ENCODE results near the gene FAM53B. TPM values are rescaled to one million over a fixed set of nuclear protein-coding genes. Genes with fewer than 3 reads are reported as not detected.

Gene FAM53B
- total RNA-seq, 2 experiments from 2014 or later = 15.1 to 18.0 TPM

DNA sequence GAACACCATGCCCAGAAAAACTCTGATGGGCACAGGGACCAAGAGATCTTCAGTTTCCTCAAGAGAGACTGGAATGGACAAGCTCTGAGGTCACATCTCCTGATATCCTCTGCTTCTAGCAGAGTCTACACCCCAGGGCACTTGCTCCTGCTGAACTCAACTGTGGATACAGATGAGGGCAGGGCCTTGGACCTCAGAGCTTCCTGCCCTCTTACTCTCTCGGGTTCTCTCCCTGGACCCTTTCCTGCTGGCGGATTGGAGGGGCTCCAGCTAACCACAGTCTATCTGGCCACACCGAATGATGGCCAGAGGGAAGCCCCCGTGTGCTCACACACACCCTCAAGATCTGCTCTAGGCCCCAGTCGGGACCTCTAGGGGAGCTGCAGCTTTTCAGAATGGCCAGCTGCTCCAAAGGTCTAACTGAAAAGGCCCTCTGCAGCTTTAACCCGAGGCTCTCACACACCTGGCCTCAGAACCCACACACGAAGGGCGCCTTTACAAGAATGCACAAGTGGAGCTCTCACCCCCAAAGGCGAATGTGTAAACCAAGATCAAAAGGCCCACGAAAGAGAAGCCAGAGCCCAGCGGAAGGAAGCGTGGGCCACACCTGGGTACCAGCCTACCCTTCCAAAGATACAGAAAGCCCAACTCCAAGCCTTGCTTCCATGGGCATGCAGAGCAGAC lies 65.5 kb downstream of the FAM53B start:
- intact Hi-C loops (cut with micrococcal nuclease) = no loop called here
- H3K9me3 Mint-ChIP-seq = no peaks in the 10 kb centered on the region
- TF ChIP-seq, protein P1, sequence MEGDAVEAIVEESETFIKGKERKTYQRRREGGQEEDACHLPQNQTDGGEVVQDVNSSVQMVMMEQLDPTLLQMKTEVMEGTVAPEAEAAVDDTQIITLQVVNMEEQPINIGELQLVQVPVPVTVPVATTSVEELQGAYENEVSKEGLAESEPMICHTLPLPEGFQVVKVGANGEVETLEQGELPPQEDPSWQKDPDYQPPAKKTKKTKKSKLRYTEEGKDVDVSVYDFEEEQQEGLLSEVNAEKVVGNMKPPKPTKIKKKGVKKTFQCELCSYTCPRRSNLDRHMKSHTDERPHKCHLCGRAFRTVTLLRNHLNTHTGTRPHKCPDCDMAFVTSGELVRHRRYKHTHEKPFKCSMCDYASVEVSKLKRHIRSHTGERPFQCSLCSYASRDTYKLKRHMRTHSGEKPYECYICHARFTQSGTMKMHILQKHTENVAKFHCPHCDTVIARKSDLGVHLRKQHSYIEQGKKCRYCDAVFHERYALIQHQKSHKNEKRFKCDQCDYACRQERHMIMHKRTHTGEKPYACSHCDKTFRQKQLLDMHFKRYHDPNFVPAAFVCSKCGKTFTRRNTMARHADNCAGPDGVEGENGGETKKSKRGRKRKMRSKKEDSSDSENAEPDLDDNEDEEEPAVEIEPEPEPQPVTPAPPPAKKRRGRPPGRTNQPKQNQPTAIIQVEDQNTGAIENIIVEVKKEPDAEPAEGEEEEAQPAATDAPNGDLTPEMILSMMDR (IDR thresholded peaks at IDR 0.05) = no peak
- H3K27me3 Mint-ChIP-seq = no peaks in the 10 kb centered on the region
- H3K27ac Mint-ChIP-seq = peak overlapping the region; percentile 74
- H3K4me1 Mint-ChIP-seq (ENCODE audit: low read depth) = peaks cover 61% of the 10 kb centered on the region
- CTCF ChIA-PET = interaction anchor here (1.1 to 2.7 kb wide), 6 partner anchors 9 to 63 kb away, joined by 4 to 14 read pairs (median 6); no protein-coding TSS in a partner anchor
- H3K4me3 Mint-ChIP-seq = no peak overlapping the region
- peak; percentile 59 for DNase-seq
- POLR2A ChIA-PET = interaction anchor here (0.9 to 1.7 kb wide), 7 partner anchors 10 to 63 kb away, joined by 3 to 6 read pairs (median 3); no protein-coding TSS in a partner anchor
- peaks cover 40% of the 10 kb centered on the region for H3K36me3 Mint-ChIP-seq (ENCODE audit: low read depth)
- peak; percentile 59 for ATAC-seq

DNA sequence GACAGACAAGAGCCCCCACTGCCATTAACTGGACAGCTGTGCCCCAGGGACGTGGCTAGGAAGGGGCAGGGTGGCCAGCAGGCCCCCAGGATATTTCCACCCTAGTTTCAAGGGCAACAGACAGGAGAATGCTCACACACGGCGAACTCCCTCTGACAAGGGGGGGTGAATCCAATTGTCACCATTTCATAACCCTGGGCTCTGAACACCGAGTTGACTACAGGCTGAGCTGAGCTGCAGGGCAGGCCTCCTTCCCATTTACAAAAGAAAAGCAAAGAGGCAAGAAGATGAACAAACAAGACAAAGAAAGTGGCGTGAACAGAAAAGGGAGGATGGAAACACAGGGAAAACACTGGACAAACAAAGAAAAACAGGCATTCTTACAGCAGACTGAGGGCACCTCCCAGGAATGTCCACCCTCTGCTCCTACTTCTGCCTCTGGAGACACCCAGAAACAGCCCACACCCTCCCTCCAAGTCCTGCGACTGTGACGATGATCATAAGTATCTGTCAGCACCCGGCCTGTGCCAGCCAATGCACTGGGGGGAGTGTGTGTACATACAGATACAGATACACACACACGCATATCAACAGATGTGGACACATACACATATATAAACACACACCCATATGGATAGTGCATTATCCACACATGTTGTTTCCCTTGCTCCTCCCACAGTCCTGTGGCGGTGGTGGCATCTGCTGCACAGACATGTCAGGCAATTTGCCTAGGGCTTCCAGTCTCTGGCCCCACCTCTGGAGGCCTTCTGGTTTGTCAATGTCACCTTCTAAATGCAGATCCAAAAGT lies 66.2 kb downstream of the FAM53B start:
- H3K27me3 Mint-ChIP-seq = no peaks in the 10 kb centered on the region
- intact Hi-C loops (cut with micrococcal nuclease) = no loop called here
- H3K4me3 Mint-ChIP-seq = no peak overlapping the region
- peaks cover 39% of the 10 kb centered on the region for H3K36me3 Mint-ChIP-seq (ENCODE audit: low read depth)
- no peaks in the 10 kb centered on the region for H3K9me3 Mint-ChIP-seq
- no peak for DNase-seq
- ATAC-seq = peak; percentile 31
- peaks cover 61% of the 10 kb centered on the region for H3K4me1 Mint-ChIP-seq (ENCODE audit: low read depth)
- ChIA-PET POLR2A (interaction anchor here (0.9 to 2.2 kb wide), 9 partner anchors 11 to 64 kb away, joined by 3 to 8 read pairs (median 3); no protein-coding TSS in a partner anchor), CTCF (interaction anchor here (1.1 to 2.7 kb wide), 5 partner anchors 9 to 64 kb away, joined by 3 to 14 read pairs (median 4); no protein-coding TSS in a partner anchor)
- H3K27ac Mint-ChIP-seq = peak overlapping the region; percentile 74
- TF ChIP-seq, protein P1 (IDR thresholded peaks at IDR 0.05) = no peak

DNA sequence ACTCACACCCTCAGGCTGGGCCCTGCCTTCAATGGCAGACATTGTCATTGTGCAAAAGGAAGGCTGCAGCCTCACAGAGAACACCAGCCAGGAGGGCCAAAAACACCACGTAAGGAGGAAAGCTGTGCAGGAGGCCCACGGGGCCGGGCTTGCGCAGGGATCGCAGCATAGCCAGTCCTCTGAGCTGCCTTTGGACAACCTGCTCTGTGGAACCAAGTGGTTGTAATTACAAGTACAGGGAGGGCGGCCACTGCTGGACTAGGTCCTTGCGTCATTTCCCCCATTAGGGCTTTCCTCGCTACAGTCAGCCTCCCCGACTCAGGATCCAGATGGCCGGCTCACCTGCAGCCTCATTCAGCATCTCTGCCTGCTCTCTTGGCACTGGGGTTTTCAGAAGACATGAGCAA lies 66.9 kb downstream of the FAM53B start:
- POLR2A ChIA-PET = interaction anchor here (1.7 to 2.2 kb wide), 3 partner anchors 12 to 64 kb away, joined by 5 to 8 read pairs (median 5); no protein-coding TSS in a partner anchor
- intact Hi-C loops (cut with micrococcal nuclease) = no loop called here
- Mint-ChIP-seq H3K27ac (no peak overlapping the region), H3K9me3 (no peaks in the 10 kb centered on the region), H3K27me3 (no peaks in the 10 kb centered on the region), H3K4me1 (ENCODE audit: low read depth) (peaks cover 67% of the 10 kb centered on the region), H3K4me3 (no peak overlapping the region), H3K36me3 (ENCODE audit: low read depth) (peaks cover 33% of the 10 kb centered on the region)
- ATAC-seq (no peak), DNase-seq (no peak)
- CTCF ChIA-PET = interaction anchor here (0.7 to 1.4 kb wide), 3 partner anchors 7 to 46 kb away, joined by 3 to 5 read pairs (median 3); no protein-coding TSS in a partner anchor
- TF ChIP-seq, protein P1 (IDR thresholded peaks at IDR 0.05) = no peak

DNA sequence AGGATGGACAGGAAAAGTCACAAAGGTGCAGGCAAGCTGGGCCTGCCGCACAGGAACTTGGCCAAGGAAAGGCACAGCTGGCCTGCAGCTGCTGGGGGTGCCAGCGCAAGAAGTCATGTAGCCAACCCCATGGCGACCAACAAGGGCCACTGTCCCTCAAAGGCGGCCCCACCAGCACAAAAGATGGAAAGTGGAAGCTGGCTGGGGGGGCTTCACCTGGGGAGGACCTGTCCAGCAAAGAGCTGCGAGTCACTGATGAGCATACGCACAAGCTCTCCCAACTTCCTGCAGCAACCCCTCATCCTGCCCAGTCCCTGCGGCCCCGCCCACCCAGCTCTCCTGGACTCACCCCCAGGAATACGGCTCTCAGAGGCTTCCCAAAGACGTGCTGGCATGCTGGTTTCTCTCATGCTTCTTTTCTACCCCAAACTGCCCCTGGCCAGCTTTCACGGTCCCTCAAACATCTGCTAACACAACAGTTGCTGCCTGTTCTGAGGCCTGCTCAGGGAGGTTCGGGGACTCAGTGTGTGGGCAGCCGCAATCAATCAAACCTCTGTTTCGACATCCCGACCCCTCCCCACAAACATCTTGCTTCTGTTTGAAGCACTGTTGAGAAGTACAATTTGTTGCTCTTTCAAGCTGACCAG lies 67.6 kb downstream of the FAM53B start:
- no peak for ATAC-seq
- Mint-ChIP-seq H3K27ac (no peak overlapping the region), H3K4me1 (ENCODE audit: low read depth) (peaks cover 75% of the 10 kb centered on the region), H3K27me3 (no peaks in the 10 kb centered on the region), H3K36me3 (ENCODE audit: low read depth) (peaks cover 31% of the 10 kb centered on the region), H3K4me3 (no peak overlapping the region), H3K9me3 (no peaks in the 10 kb centered on the region)
- POLR2A ChIA-PET = interaction anchor here (1.7 to 2.6 kb wide), 3 partner anchors 11 to 64 kb away, joined by 5 to 13 read pairs (median 8); no protein-coding TSS in a partner anchor
- no peak for DNase-seq
- CTCF ChIA-PET = interaction anchor here (0.7 to 1.4 kb wide), 5 partner anchors 8 to 144 kb away, joined by 3 to 5 read pairs (median 3); no protein-coding TSS in a partner anchor
- TF ChIP-seq, protein P1 (IDR thresholded peaks at IDR 0.05) = no peak
- intact Hi-C loops (cut with micrococcal nuclease) = no loop called here
